Neural cell (in vitro differentiated cells): ENCODE data around the gene DPP6. TPM values are rescaled to one million over a fixed set of nuclear protein-coding genes. Genes with fewer than 3 reads are reported as not detected.
"Not testable (repeated sequence)": the region's sequence is repeated elsewhere in the genome, so short reads cannot be mapped to it uniquely, and the experiment has no call there.

Experiments used
- H2AFZ ChIP-seq: fragments of 200-600, 300-800 bp; sonication (generic), shearing (Covaris generic); 2 replicates; pipeline ENCODE4 v1.6.0; 2014; ENCODE audit warnings: low read depth, mild to moderate bottlenecking, antibody characterized with exemption, low read length, moderate library complexity
- H3F3A ChIP-seq: fragments of 200-600 bp; shearing (Covaris generic); 2 replicates; pipeline ENCODE4 v1.6.1; 2016; ENCODE audit warnings: mild to moderate bottlenecking, moderate library complexity, mixed read lengths, antibody characterized with exemption, low read length; ENCODE audit not compliant: insufficient read depth, poor library complexity, severe bottlenecking
- H3K27ac ChIP-seq: fragments of 200-600, 300-800 bp; sonication (generic), shearing (Covaris generic); 2 replicates; pipeline ENCODE4 v1.5.1; 2014; ENCODE audit warnings: mild to moderate bottlenecking, low read length, moderate library complexity
- H3K27me3 ChIP-seq: fragments of 300-800, 200-600 bp; sonication (generic), shearing (Covaris generic); 2 replicates; pipeline ENCODE4 v1.6.0; 2014; ENCODE audit warnings: mild to moderate bottlenecking, low read depth, low read length, moderate library complexity; ENCODE audit not compliant: insufficient read depth
- H3K36me3 ChIP-seq: fragments of 300-800, 200-600 bp; sonication (generic), shearing (Covaris generic); 2 replicates; pipeline ENCODE4 v1.5.1; 2014; ENCODE audit warnings: mild to moderate bottlenecking, antibody characterized with exemption, low read length, moderate library complexity; ENCODE audit not compliant: insufficient read depth
- H3K4me2 ChIP-seq: fragments of 300-800, 200-600 bp; sonication (generic), shearing (Covaris generic); 2 replicates; pipeline ENCODE4 v1.6.0; 2014; ENCODE audit warnings: mild to moderate bottlenecking, low read length
- H3K4me3 ChIP-seq: fragments of 300-800, 200-600 bp; sonication (generic), shearing (Covaris generic); 2 replicates; pipeline ENCODE4 v1.5.1; 2014; ENCODE audit warnings: mild to moderate bottlenecking, low read length, moderate library complexity
- H3K79me2 ChIP-seq: fragments of 200-600 bp; shearing (Covaris generic); replicated peaks from 2 replicates; pipeline ENCODE4 v1.6.0; 2014; ENCODE audit warnings: mild to moderate bottlenecking, low read length, moderate library complexity; ENCODE audit not compliant: insufficient read depth
- H3K9ac ChIP-seq: fragments of 300-800, 200-600 bp; sonication (generic), shearing (Covaris generic); 2 replicates; pipeline ENCODE4 v1.6.1; 2016; ENCODE audit warnings: mild to moderate bottlenecking, low read length, mixed read lengths
- H3K9me2 ChIP-seq: fragments of 200-600 bp; shearing (Covaris generic); 2 replicates; pipeline ENCODE4 v1.6.1; 2016; ENCODE audit warnings: mild to moderate bottlenecking, low read length, mixed read lengths; ENCODE audit not compliant: insufficient read depth
- H3K9me3 ChIP-seq: fragments of 200-600, 300-800 bp; sonication (generic), shearing (Covaris generic); 2 replicates; pipeline ENCODE4 v1.6.1; 2016; ENCODE audit warnings: mild to moderate bottlenecking, mixed run types, low read length, moderate library complexity, mixed read lengths
- H4K20me1 ChIP-seq: fragments of 200-600 bp; shearing (Covaris generic); 2 replicates; pipeline ENCODE4 v1.6.1; 2016; ENCODE audit warnings: mild to moderate bottlenecking, mixed run types; ENCODE audit not compliant: insufficient read depth
- polyA plus RNA-seq: library from polyadenylated mRNA; depleted of rRNA; stranded (reverse); fragments of >200 nt; gene quantifications from 2 replicates; pipeline ENCODE4 v1.2.3, GENCODE V29; 2014

The DPP6 gene
- polyA plus RNA-seq, 1 donor from 2014 or later, result 20.4 TPM

GRCh38 chr7:154123397-154123796 lies 71.2 kb downstream of the DPP6 start:
- H4K20me1 ChIP-seq, H2AFZ ChIP-seq, H3K79me2 ChIP-seq, H3K36me3 ChIP-seq, H3K9me3 ChIP-seq, H3K27ac ChIP-seq, H3K27me3 ChIP-seq, H3F3A ChIP-seq, H3K9me2 ChIP-seq, H3K4me2 ChIP-seq, H3K4me3 ChIP-seq, H3K9ac ChIP-seq: not testable (repeated sequence)

- not testable (repeated sequence) for H3K36me3 ChIP-seq, H3K9me3 ChIP-seq, H3K79me2 ChIP-seq, H3K9me2 ChIP-seq, H3F3A ChIP-seq, H3K27ac ChIP-seq, H4K20me1 ChIP-seq, H3K27me3 ChIP-seq, H2AFZ ChIP-seq, H3K9ac ChIP-seq, H3K4me3 ChIP-seq, H3K4me2 ChIP-seq
Observed at GRCh38 chr7:154129142-154129541, 76.9 kb downstream of the DPP6 start.

GRCh38 chr7:154132617-154133016 lies 80.4 kb downstream of the DPP6 start:
- H4K20me1 ChIP-seq, H3F3A ChIP-seq, H3K27ac ChIP-seq, H3K4me3 ChIP-seq, H3K4me2 ChIP-seq, H3K36me3 ChIP-seq, H3K79me2 ChIP-seq, H2AFZ ChIP-seq, H3K9me2 ChIP-seq, H3K9me3 ChIP-seq, H3K27me3 ChIP-seq, H3K9ac ChIP-seq: not testable (repeated sequence)

- not testable (repeated sequence) for H3F3A ChIP-seq, H3K4me3 ChIP-seq, H3K9ac ChIP-seq, H3K9me3 ChIP-seq, H4K20me1 ChIP-seq, H3K79me2 ChIP-seq, H2AFZ ChIP-seq, H3K9me2 ChIP-seq, H3K27ac ChIP-seq, H3K36me3 ChIP-seq, H3K4me2 ChIP-seq, H3K27me3 ChIP-seq
Observed at GRCh38 chr7:154133703-154134277, 81.6 kb downstream of the DPP6 start.

- H3K9ac ChIP-seq, H3K36me3 ChIP-seq, H4K20me1 ChIP-seq, H3K4me3 ChIP-seq, H2AFZ ChIP-seq, H3K9me3 ChIP-seq, H3K4me2 ChIP-seq, H3K27me3 ChIP-seq, H3K9me2 ChIP-seq, H3F3A ChIP-seq, H3K79me2 ChIP-seq, H3K27ac ChIP-seq: not testable (repeated sequence)
Observed at GRCh38 chr7:154134698-154135097, 82.5 kb downstream of the DPP6 start.

GRCh38 chr7:154135646-154136045 lies 83.4 kb downstream of the DPP6 start:
- not testable (repeated sequence) for H3K27ac ChIP-seq, H2AFZ ChIP-seq, H3K27me3 ChIP-seq, H3K9me3 ChIP-seq, H3K9ac ChIP-seq, H3K79me2 ChIP-seq, H3F3A ChIP-seq, H3K4me2 ChIP-seq, H4K20me1 ChIP-seq, H3K36me3 ChIP-seq, H3K4me3 ChIP-seq, H3K9me2 ChIP-seq

GRCh38 chr7:154145922-154146706 lies 93.9 kb downstream of the DPP6 start:
- H3K4me2 ChIP-seq, H3K27me3 ChIP-seq, H2AFZ ChIP-seq, H3K9me2 ChIP-seq, H3F3A ChIP-seq, H3K9ac ChIP-seq, H4K20me1 ChIP-seq, H3K9me3 ChIP-seq, H3K36me3 ChIP-seq, H3K4me3 ChIP-seq, H3K27ac ChIP-seq, H3K79me2 ChIP-seq: not testable (repeated sequence)

GRCh38 chr7:154146707-154147038 lies 94.5 kb downstream of the DPP6 start:
- not testable (repeated sequence) for H3K36me3 ChIP-seq, H3K79me2 ChIP-seq, H3K9me2 ChIP-seq, H3K9ac ChIP-seq, H3K4me2 ChIP-seq, H2AFZ ChIP-seq, H3F3A ChIP-seq, H3K4me3 ChIP-seq, H3K9me3 ChIP-seq, H4K20me1 ChIP-seq, H3K27me3 ChIP-seq, H3K27ac ChIP-seq
